RWPE2 (cell line): ENCODE results near the gene RPS8.
A peak's percentile ranks its signal among the peaks of the same experiment; 100 is the strongest.
"Not testable (repeated sequence)": the region's sequence is repeated elsewhere in the genome, so short reads cannot be mapped to it uniquely, and the experiment has no call there.

Source experiments
- ATAC-seq: fragments of 200-7000 bp; cut with Tn5 transposase; 3 replicates; pipeline ENCODE4 v1.9.1; 2021; ENCODE audit warnings: low read depth
- DNase-seq: peaks from one replicate; pipeline ENCODE4 v3.0.0-alpha.2; 2020; ENCODE audit warnings: low spot score
- H3K27ac ChIP-seq: fragments of 450-650 bp; 2 replicates; pipeline ENCODE4 v1.5.1; 2017; ENCODE audit warnings: mild to moderate bottlenecking; ENCODE audit not compliant: poor library complexity, severe bottlenecking
- H3K27me3 ChIP-seq: fragments of 250-450 bp; sonication (Bioruptor Pico); 2 replicates; pipeline ENCODE4 v1.5.1; 2021; ENCODE audit warnings: mild to moderate bottlenecking, moderate library complexity; ENCODE audit not compliant: insufficient read depth, poor library complexity, severe bottlenecking
- H3K36me3 ChIP-seq: fragments of 250-450 bp; sonication (Bioruptor Pico); 2 replicates; pipeline ENCODE4 v1.5.1; 2020; ENCODE audit warnings: low read depth, mild to moderate bottlenecking, moderate library complexity
- H3K4me1 ChIP-seq: fragments of 250-450 bp; sonication (Bioruptor Pico); 2 replicates; pipeline ENCODE4 v1.5.1; 2021; ENCODE audit warnings: mild to moderate bottlenecking, moderate library complexity; ENCODE audit not compliant: insufficient read depth, poor library complexity, severe bottlenecking
- H3K4me3 ChIP-seq: fragments of 250-450 bp; sonication (Bioruptor Pico); 2 replicates; pipeline ENCODE4 v1.5.1; 2021; ENCODE audit warnings: mild to moderate bottlenecking, moderate library complexity; ENCODE audit not compliant: severe bottlenecking
- H3K9me3 ChIP-seq: fragments of 250-450 bp; sonication (Bioruptor Pico); 2 replicates; pipeline ENCODE4 v1.5.1; 2021; ENCODE audit warnings: mild to moderate bottlenecking, moderate library complexity; ENCODE audit not compliant: severe bottlenecking
- CTCF ChIP-seq: fragments of 450-650 bp; IDR thresholded peaks from one replicate; pipeline ENCODE4 v1.5.1; 2017; ENCODE audit warnings: mild to moderate bottlenecking, moderate library complexity; ENCODE audit not compliant: poor library complexity, severe bottlenecking

Gene RPS8

DNA sequence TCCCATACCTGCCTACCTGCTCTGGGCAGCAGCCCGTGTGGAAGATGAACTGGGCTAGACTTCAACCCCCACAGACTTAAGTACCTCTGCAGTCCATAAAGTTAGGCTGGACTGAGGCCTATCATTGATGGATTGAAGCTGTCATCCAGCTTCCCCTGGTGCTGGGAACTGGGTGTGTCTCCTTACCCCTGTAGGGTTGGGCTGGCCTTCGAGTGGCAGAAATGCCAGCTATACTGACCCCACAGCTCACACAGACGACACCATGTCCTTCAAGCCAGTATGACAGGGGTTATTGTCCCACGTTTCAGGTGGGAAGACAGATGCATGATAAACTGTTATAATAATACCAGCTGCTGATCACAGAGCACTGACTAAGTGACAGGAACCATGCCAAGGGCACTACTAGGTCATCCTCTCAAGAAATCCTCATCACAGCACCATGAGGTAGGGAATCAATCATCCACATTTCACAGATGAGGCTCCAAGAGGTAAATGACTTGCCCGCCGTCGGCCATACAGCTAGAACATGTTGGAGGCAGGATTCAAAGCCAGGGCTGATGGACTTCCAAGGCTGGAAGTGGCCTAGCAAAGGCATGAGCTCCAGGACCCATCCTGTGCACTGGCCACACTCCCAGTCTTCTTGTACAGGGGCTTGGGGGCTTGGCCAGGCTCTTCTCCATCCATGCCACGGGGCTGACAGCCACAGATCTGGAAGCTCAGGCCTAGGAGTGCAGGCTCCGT, 12.9 kb downstream of the RPS8 start, which contains the start of gene BEST4:
Gene BEST4 (minus strand): TSS at position 51 of the 741 bp plus-strand sequence. CDS start 465 bp downstream, outside the sequence.
- ATAC-seq (no peak), DNase-seq (no peak)
- peaks cover 2% of the 10 kb centered on the region for H3K4me1 ChIP-seq
- H3K36me3 ChIP-seq: no peaks in the 10 kb centered on the region
- no peak for TF ChIP-seq CTCF
- H3K4me3 ChIP-seq: no peak within 1 kb of the TSS
- no peak within 1 kb of the TSS for H3K27ac ChIP-seq
- no peaks in the 10 kb centered on the region for H3K9me3 ChIP-seq
- H3K27me3 ChIP-seq: no peaks in the 10 kb centered on the region

GRCh38 chr1:44790968-44791801, 15.8 kb downstream of the RPS8 start:
- TF ChIP-seq CTCF: no peak
- H3K4me3 ChIP-seq: no peak overlapping the region

DNA sequence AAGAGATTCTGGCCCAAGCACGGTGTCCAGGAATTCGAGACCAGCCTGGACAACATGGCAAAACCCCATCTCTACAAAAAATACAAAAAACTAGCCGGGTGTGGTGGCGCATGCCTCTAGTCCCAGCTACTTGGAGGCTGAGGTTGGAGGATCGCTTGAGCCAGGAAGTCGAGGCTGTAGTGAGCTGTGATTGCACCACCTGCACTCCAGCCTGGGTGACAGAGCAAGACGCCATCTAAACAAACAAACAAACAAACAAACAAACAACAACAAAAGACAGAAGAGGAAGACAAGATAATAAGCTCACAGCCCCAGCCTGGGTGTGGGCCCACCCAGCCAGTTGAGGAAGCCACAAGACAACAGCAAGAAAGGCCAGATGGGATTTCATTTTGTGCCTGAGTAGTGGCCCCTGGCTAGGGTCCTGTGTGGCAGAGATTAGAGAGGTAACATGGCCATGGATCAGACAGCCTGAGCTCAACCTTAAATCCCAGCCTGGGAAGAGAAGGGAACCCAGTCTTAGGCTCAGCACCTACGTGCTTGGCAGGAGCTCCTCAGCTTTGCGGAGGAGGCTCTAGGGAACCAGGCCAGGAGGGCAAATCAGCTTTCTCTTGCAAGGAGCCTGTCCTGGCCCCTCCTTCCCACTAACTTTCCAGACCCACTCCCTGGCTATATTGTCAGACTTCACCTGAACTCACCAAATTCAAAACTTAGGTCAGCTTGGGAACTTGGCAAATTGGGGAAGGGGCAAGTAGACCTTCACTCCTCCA, 17.6 kb downstream of the RPS8 start:
- no peak overlapping the region for H3K27ac ChIP-seq
- TF ChIP-seq CTCF: no peak
- H3K9me3 ChIP-seq: no peaks in the 10 kb centered on the region
- no peaks in the 10 kb centered on the region for H3K36me3 ChIP-seq
- H3K4me3 ChIP-seq: no peak overlapping the region
- no peak for ATAC-seq
- H3K4me1 ChIP-seq: peaks cover 7% of the 10 kb centered on the region
- H3K27me3 ChIP-seq: no peaks in the 10 kb centered on the region
- no peak for DNase-seq

More at GRCh38 chr1:44790968-44791801, 15.8 kb downstream of the RPS8 start:
- H3K9me3 ChIP-seq: no peaks in the 10 kb centered on the region
- DNase-seq: no peak
- no peak for ATAC-seq
- peaks cover 7% of the 10 kb centered on the region for H3K4me1 ChIP-seq
- no peaks in the 10 kb centered on the region for H3K27me3 ChIP-seq
- H3K27ac ChIP-seq: no peak overlapping the region
- no peaks in the 10 kb centered on the region for H3K36me3 ChIP-seq

- ATAC-seq: not testable (repeated sequence)
These were observed 22.5 kb downstream of the RPS8 start for GRCh38 chr1:44797886-44798285.

More at GRCh38 chr1:44797886-44798285, 22.5 kb downstream of the RPS8 start:
- not testable (repeated sequence) for H3K27me3 ChIP-seq, H3K9me3 ChIP-seq, H3K4me3 ChIP-seq, H3K4me1 ChIP-seq, H3K27ac ChIP-seq
- DNase-seq: peak; percentile 3
- peaks cover 17% of the 10 kb centered on the region for H3K36me3 ChIP-seq
